Esophagus squamous epithelium (tissue), 5 donors: Measurements from ENCODE around the gene FYN. TPM values are rescaled to one million over a fixed set of nuclear protein-coding genes. Genes with fewer than 3 reads are reported as not detected.

Experiments used
- DNase-seq: peaks from one replicate; lab custom pipeline; 2025; lab: John Stamatoyannopoulos, UW
- H3K27ac ChIP-seq, 4 donors: fragments of 200-600 bp; sonication (generic); one replicate each; pipeline ENCODE4 v1.5.1; 2016 to 2019; ENCODE audit warnings: mild to moderate bottlenecking in 1 of 4
- H3K27me3 ChIP-seq, 4 donors: fragments of 200-600 bp; sonication (generic); 1 replicate in 3 of 4; 2 replicates in 1 of 4; pipeline versions ENCODE4 v1.5.1 to v1.6.0; 2017 to 2021; ENCODE audit warnings: antibody characterized with exemption in 1 of 4
- H3K36me3 ChIP-seq, 3 donors: fragments of 200-600 bp; sonication (generic); one replicate each; pipeline ENCODE4 v1.5.1; 2016 to 2019
- H3K4me1 ChIP-seq, 3 donors: fragments of 200-600 bp; sonication (generic); one replicate each; pipeline ENCODE4 v1.5.1; 2017 to 2019
- H3K4me3 ChIP-seq, 4 donors: fragments of 200-600 bp; sonication (generic); 1 replicate in 3 of 4; 2 replicates in 1 of 4; pipeline ENCODE4 v1.5.1; 2016 to 2019; ENCODE audit warnings: mild to moderate bottlenecking in 2 of 4, moderate library complexity in 1 of 4
- H3K9me3 ChIP-seq, 3 donors: fragments of 200-600 bp; sonication (generic); one replicate each; pipeline ENCODE4 v1.5.1; 2016 to 2019
- POLR2A ChIP-seq, 4 donors: fragments of 450-650 bp; IDR thresholded peaks; one replicate each; pipeline ENCODE4 v1.6.1; 2017; ENCODE audit warnings: antibody characterized with exemption in 4 of 4, mild to moderate bottlenecking in 4 of 4, moderate library complexity in 3 of 4
- WGBS, 2 donors: methylation state at CpG; one replicate each; pipeline ENCODE4 v1.1.5; 2018; 5-methylcytosine and 5-hydroxymethylcytosine counted together
- intact Hi-C: fragments of 100-400 bp; cut with DNase I; formaldehyde crosslinking; loops from one replicate; pipeline ENCODE4 v1.15.0; 2022
- total RNA-seq, 4 donors: library from RNA; depleted of rRNA; stranded (reverse); fragments of >200 nt; gene quantifications; one replicate each; pipeline ENCODE4 v1.1.0, GENCODE V29; 2016
- TF ChIP-seq, protein P1 (sequence below), 6 experiments: fragments of 450-650 bp in 4 of 6; fragments of 200-600 bp in 2 of 6; sonication (generic) in 2 of 6; IDR thresholded peaks; one replicate each; pipeline ENCODE4 v1.5.1; 2016 to 2019; ENCODE audit warnings: antibody characterized with exemption in 6 of 6, mild to moderate bottlenecking in 4 of 6, moderate library complexity in 4 of 6
- donor health status: DM: yes; HTN: yes; CAD: no.

Gene FYN
- total RNA-seq, 4 donors from 2014 or later: 11.8 to 54.6 (median 21.4) TPM

DNA sequence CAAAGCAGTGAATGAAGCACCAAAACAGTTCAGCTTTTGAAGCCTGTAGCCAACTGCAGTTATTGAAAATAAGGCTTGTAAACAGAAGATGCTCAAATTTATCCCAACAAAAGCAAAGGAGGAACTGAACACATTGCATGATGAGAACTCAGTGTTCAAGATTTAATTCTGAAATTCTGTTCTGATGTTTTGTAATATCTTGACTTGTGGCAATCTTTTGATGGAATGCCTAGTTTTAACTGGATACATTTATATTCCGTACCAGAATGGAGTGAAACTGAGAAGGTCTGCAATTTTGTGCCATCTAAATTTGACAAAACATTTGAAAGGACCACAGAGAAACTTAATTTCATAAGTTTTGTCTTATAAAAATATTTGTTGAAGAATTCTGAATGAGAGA lies 17.5 kb downstream of the FYN start:
- Histone ChIP-seq H3K27ac (peak overlapping the region in 1 of 4 donors; percentile 23), H3K4me1 (peaks cover 0 to 47% (median 10%) of the 10 kb centered on the region in 3 donors), H3K27me3 (no peaks in the 10 kb centered on the region), H3K4me3 (no peak overlapping the region), H3K9me3 (no peaks in the 10 kb centered on the region), H3K36me3 (no peaks in the 10 kb centered on the region)
- DNase-seq: no peak
- intact Hi-C loops: no loop called here
- 76 to 79% methylated on average over 1 of the region's 1 CpG for WGBS, 2 donors
- TF ChIP-seq, protein P1, sequence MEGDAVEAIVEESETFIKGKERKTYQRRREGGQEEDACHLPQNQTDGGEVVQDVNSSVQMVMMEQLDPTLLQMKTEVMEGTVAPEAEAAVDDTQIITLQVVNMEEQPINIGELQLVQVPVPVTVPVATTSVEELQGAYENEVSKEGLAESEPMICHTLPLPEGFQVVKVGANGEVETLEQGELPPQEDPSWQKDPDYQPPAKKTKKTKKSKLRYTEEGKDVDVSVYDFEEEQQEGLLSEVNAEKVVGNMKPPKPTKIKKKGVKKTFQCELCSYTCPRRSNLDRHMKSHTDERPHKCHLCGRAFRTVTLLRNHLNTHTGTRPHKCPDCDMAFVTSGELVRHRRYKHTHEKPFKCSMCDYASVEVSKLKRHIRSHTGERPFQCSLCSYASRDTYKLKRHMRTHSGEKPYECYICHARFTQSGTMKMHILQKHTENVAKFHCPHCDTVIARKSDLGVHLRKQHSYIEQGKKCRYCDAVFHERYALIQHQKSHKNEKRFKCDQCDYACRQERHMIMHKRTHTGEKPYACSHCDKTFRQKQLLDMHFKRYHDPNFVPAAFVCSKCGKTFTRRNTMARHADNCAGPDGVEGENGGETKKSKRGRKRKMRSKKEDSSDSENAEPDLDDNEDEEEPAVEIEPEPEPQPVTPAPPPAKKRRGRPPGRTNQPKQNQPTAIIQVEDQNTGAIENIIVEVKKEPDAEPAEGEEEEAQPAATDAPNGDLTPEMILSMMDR (IDR thresholded peaks at IDR 0.05): no peak
- TF ChIP-seq POLR2A (IDR thresholded peaks at IDR 0.05): no peak

DNA sequence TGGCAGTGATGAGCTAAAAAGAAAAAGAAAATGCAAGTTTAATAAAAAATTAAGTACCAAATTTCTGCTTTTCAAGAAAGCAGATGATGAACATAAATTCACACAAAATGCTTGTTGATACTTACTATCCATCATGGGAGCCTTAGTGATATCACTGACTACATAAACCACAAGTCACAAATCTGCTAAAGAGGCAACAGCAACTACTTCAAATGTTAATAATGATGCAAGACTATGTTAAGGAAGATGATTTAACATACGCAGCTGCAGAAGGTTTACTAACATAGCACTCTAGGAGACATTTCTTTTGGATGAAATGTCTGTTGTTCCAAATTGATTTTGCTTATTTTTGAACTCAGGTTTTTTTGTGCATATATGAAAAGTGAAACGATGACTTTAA lies 18.6 kb downstream of the FYN start:
- 68 to 72% methylated on average over 2 of the region's 2 CpGs for WGBS, 2 donors
- no peak for DNase-seq
- Histone ChIP-seq H3K27ac (no peak overlapping the region), H3K9me3 (no peaks in the 10 kb centered on the region), H3K36me3 (no peaks in the 10 kb centered on the region), H3K4me3 (no peak overlapping the region), H3K4me1 (peaks cover 0 to 53% (median 10%) of the 10 kb centered on the region in 3 donors), H3K27me3 (no peaks in the 10 kb centered on the region)
- TF ChIP-seq, protein P1 (IDR thresholded peaks at IDR 0.05): no peak
- TF ChIP-seq POLR2A (IDR thresholded peaks at IDR 0.05): no peak
- intact Hi-C loops: no loop called here

DNA sequence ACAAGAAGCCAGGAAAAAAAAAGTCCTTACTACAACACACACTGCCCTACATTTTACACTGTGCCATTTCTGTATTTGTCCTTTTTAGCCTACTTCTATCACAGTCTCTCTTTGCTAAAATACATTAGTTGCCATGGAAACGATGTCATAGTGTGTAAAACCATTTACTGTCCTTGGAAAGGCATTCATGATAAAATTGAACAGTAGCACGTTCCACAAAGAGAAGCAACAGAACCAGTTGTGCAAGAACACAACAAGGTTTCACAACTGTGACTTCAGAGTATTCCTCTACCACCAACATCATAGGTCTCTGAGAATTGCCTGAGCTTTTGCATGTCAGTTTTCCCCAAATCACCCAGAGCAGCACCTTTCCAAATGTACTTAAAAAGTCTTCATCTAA lies 20.5 kb downstream of the FYN start:
- DNase-seq: no peak
- TF ChIP-seq, protein P1 (IDR thresholded peaks at IDR 0.05): no peak
- no peak for TF ChIP-seq POLR2A (IDR thresholded peaks at IDR 0.05)
- intact Hi-C loops: no loop called here

DNA sequence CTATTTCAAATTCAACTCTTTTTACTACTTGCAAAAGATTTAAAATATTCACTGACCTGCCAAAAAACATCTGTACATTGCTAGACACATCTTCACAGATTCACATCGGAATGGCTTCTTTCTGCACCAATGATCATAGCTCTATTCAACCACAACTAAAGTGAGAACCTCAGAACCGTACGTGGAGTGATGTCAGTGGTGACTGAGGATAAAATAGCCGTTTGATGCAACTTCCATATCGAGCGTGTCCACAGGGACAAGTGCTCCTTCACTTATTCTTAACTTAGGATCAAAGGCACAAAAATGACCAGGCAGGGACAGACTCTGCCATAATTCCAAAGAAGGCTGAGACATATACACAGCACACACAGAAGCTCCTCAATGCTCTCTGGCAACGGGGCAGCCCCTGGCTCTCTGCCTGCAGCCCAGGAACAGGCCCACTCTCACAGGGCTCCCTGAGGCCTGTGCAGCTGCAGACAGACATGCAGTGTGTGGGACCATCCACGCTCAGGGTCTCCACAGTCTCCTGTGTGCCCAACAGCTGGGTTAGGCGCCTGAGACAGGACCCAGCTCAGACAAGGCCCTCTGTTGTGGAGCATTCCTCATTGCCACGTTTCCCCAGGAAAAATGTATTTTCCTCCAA lies 22.8 kb downstream of the FYN start:
- H3K27me3 ChIP-seq: no peaks in the 10 kb centered on the region
- H3K4me1 ChIP-seq: peaks cover 0 to 77% (median 24%) of the 10 kb centered on the region in 3 donors
- peak overlapping the region in 1 of 4 donors; percentile 10 for H3K27ac ChIP-seq
- WGBS, 2 donors: 52 to 73% methylated on average over 10 of the region's 10 CpGs
- intact Hi-C loops: no loop called here
- H3K9me3 ChIP-seq: no peaks in the 10 kb centered on the region
- DNase-seq: no peak
- TF ChIP-seq POLR2A (IDR thresholded peaks at IDR 0.05): no peak
- no peak overlapping the region for H3K4me3 ChIP-seq
- H3K36me3 ChIP-seq: no peaks in the 10 kb centered on the region

More for the DNA sequence above, 20.5 kb downstream of the FYN start:
- peak overlapping the region in 1 of 4 donors; percentile 10 for H3K27ac ChIP-seq
- no peaks in the 10 kb centered on the region for H3K36me3 ChIP-seq
- H3K9me3 ChIP-seq: no peaks in the 10 kb centered on the region
- H3K4me3 ChIP-seq: no peak overlapping the region
- WGBS, 2 donors: 21 to 51% methylated on average over 2 of the region's 2 CpGs
- H3K4me1 ChIP-seq: peaks cover 0 to 62% (median 10%) of the 10 kb centered on the region in 3 donors
- H3K27me3 ChIP-seq: no peaks in the 10 kb centered on the region

DNA sequence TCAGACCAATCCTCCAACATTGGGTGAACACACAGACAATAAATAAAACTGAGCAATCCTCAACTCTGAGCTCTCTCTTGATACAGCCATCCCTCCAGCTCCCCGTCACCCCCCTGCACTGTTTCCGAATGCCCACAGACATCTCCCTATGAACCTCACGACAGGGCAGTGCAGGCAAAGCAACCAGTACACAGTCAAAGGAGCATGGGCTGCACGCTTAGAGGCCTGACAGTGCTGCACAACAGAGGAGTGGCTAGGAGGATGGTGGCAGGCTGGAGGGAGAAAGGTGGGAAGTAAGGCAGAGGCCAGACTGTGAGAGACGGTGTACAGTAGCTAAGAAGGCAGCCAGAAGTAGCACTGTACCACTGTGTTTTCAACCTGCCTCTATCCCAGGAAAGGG lies 24.0 kb downstream of the FYN start:
- H3K9me3 ChIP-seq: no peaks in the 10 kb centered on the region
- H3K27me3 ChIP-seq: no peaks in the 10 kb centered on the region
- H3K4me3 ChIP-seq: no peak overlapping the region
- H3K27ac ChIP-seq: no peak overlapping the region
- no peaks in the 10 kb centered on the region for H3K36me3 ChIP-seq
- intact Hi-C loops: no loop called here
- no peak for TF ChIP-seq POLR2A (IDR thresholded peaks at IDR 0.05)
- TF ChIP-seq, protein P1 (IDR thresholded peaks at IDR 0.05): no peak
- 75 to 100% methylated on average over 3 to 4 of the region's 5 CpGs for WGBS, 2 donors
- DNase-seq: no peak
- peaks cover 0 to 77% (median 29%) of the 10 kb centered on the region in 3 donors for H3K4me1 ChIP-seq
